ENCODE results near the gene RHOT2.

DNA sequence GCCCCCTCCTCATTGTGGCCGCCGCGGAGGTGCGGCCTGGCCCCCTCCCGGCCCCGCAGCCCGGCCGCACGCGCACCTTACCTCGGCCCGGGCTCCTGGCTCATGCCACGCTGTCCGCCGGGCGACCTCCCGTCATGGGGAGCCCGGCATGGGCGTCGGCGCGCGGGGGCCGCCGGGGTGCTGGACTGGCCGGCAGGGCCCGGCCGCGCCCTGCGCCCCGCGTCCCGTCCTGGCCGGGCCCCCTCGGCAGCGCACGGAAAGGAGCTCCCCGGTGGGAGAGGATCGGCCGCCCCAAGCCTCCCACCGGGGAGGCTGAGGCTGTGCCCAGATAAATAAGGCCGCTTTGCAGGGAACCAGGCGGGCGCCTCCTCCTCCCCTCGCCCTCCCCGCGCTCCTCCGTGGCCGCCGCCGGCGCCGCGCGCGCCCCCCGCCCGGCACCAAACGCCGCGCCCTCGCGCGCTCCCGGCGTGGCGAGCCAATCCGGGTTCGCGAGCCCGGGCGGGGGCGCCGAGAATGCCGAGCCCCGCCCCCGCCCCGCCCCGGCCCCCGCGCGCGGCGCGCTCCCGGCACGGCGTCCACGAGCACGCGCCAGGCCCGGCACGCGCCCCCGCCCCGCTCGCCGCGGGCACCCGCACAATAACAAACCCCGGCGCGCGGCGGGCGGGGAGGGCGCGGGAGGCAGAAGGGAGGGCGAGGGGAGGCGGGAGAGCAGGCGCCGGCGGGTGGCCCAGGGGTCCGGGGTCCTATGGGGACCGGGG, 37.7 kb downstream of the RHOT2 start, which contains the start of gene FBXL16:
- no peak for TF ChIP-seq EZH2 (IDR thresholded peaks at IDR 0.05; ENCODE audit: insufficient read depth, low read length)
- TF ChIP-seq, protein P1, sequence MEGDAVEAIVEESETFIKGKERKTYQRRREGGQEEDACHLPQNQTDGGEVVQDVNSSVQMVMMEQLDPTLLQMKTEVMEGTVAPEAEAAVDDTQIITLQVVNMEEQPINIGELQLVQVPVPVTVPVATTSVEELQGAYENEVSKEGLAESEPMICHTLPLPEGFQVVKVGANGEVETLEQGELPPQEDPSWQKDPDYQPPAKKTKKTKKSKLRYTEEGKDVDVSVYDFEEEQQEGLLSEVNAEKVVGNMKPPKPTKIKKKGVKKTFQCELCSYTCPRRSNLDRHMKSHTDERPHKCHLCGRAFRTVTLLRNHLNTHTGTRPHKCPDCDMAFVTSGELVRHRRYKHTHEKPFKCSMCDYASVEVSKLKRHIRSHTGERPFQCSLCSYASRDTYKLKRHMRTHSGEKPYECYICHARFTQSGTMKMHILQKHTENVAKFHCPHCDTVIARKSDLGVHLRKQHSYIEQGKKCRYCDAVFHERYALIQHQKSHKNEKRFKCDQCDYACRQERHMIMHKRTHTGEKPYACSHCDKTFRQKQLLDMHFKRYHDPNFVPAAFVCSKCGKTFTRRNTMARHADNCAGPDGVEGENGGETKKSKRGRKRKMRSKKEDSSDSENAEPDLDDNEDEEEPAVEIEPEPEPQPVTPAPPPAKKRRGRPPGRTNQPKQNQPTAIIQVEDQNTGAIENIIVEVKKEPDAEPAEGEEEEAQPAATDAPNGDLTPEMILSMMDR (IDR thresholded peaks at IDR 0.05; ENCODE audit: insufficient read depth, low read depth, low read length), result no peak
